Measurements from ENCODE around the gene IL10RB. TPM values are rescaled to one million over a fixed set of nuclear protein-coding genes. Genes with fewer than 3 reads are reported as not detected.
A peak's percentile ranks its signal among the peaks of the same experiment; 100 is the strongest.

Gene IL10RB
- total RNA-seq, 2 experiments from 2014 or later = 37.1 to 44.2 TPM

DNA sequence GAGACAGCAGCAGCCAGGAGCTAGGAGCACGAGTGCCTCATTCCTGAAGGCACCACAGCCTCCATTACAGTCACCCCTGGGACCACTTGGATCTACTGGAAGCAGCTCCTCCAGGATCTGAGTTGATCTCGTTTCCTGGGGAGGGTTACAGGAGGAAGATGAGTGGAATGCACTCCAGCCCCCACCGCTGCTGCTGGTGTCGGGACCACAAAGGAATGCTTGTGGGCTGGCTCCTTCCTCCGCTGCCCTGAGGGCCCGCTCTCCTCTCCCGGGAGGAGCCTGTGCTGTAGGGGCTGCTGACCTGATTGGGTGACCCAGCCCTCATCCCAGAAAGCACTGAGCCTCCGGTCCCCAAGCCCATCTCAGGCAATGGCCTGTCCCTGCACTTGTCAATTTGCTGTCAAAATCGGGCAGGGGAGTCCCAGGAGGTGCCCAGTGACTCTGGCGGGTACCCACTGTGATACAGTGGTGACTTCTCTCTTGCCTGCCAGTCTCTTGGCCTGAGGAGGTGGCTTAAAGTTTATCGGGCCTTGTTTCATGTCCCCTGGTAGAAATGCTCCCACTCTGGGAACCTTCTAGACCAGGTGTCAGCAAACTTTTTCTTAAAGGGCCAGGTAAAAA, 23.1 kb downstream of the IL10RB start:
- POLR2A ChIA-PET = no interaction called here
- Mint-ChIP-seq H3K27me3 (ENCODE audit: low read depth) (no peaks in the 10 kb centered on the region), H3K4me3 (no peak overlapping the region), H3K27ac (no peak overlapping the region), H3K36me3 (ENCODE audit: low read depth) (peaks cover 69% of the 10 kb centered on the region), H3K4me1 (ENCODE audit: low read depth) (peaks cover 15% of the 10 kb centered on the region), H3K9me3 (ENCODE audit: insufficient read depth) (no peaks in the 10 kb centered on the region)
- CTCF ChIA-PET = no interaction called here
- DNase-seq (no peak), ATAC-seq (no peak)

DNA sequence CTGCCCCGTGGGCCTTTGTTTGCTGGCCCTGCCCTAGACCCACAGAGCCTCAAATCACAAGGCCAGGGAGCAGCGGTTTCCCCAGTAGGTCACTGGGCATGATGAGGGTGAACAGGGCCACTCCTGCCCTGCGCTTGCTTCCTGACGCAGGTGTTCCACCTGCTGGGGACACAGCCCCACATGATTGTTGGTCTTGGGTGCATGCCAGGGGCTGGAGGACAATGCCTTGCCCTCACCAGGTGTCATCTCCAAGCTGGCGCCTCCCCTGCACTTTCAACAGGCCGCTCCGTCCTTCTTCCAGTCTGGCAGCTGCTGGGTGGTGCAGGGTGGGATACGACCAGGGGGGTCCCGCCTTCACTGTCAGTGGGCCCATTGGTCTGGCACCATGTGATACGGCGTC, 24.3 kb downstream of the IL10RB start:
- ChIA-PET POLR2A (no interaction called here), CTCF (no interaction called here)
- Mint-ChIP-seq H3K9me3 (ENCODE audit: insufficient read depth) (no peaks in the 10 kb centered on the region), H3K27me3 (ENCODE audit: low read depth) (no peaks in the 10 kb centered on the region), H3K4me1 (ENCODE audit: low read depth) (peaks cover 15% of the 10 kb centered on the region), H3K27ac (no peak overlapping the region), H3K36me3 (ENCODE audit: low read depth) (peaks cover 65% of the 10 kb centered on the region), H3K4me3 (no peak overlapping the region)
- no peak for ATAC-seq
- DNase-seq = no peak

- peaks cover 63% of the 10 kb centered on the region for H3K36me3 Mint-ChIP-seq (ENCODE audit: low read depth)
These were observed 25.5 kb downstream of the IL10RB start for GRCh38 chr21:33291686-33292085.

DNA sequence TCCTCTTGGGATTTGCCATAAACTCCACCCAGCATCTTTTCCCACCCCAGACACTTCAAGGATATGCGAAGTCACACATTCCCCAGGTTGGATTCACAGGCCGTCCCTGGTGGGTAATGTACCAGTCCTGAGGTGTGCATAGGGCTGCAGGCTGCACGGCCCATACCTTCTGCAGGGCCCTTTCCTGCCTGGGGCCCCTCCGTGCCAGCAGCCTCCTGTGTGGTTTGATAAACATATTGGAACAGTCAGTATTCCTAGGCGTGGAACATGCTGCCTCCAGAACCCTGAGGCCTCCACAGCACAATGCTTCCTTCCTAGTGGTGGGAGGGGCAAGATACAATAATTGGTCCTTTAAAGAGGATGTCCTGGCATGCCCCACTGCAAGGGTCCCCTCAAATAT, 26.6 kb downstream of the IL10RB start:
- ATAC-seq (no peak), DNase-seq (no peak)
- Mint-ChIP-seq H3K27me3 (ENCODE audit: low read depth) (no peaks in the 10 kb centered on the region), H3K27ac (no peak overlapping the region), H3K9me3 (ENCODE audit: insufficient read depth) (no peaks in the 10 kb centered on the region), H3K4me1 (ENCODE audit: low read depth) (peaks cover 15% of the 10 kb centered on the region), H3K4me3 (no peak overlapping the region), H3K36me3 (ENCODE audit: low read depth) (peaks cover 64% of the 10 kb centered on the region)
- ChIA-PET CTCF (no interaction called here), POLR2A (no interaction called here)

More at GRCh38 chr21:33291686-33292085, 25.5 kb downstream of the IL10RB start:
- Mint-ChIP-seq H3K27ac (no peak overlapping the region), H3K27me3 (ENCODE audit: low read depth) (no peaks in the 10 kb centered on the region), H3K9me3 (ENCODE audit: insufficient read depth) (no peaks in the 10 kb centered on the region), H3K4me1 (ENCODE audit: low read depth) (peaks cover 15% of the 10 kb centered on the region), H3K4me3 (no peak overlapping the region)
- ChIA-PET POLR2A (interaction anchor here (0.5 to 0.6 kb wide), 2 partner anchors 24 to 31 kb away, joined by 3 read pairs; no protein-coding TSS in a partner anchor), CTCF (interaction anchor here (0.9 kb wide), 1 partner anchor 23 kb away, joined by 3 read pairs; no protein-coding TSS in a partner anchor)
- no peak for DNase-seq
- ATAC-seq = no peak

- DNase-seq (no peak), ATAC-seq (no peak)
- Mint-ChIP-seq H3K4me3 (no peak overlapping the region), H3K36me3 (ENCODE audit: low read depth) (peaks cover 63% of the 10 kb centered on the region), H3K27ac (no peak overlapping the region), H3K9me3 (ENCODE audit: insufficient read depth) (no peaks in the 10 kb centered on the region), H3K27me3 (ENCODE audit: low read depth) (no peaks in the 10 kb centered on the region), H3K4me1 (ENCODE audit: low read depth) (peaks cover 17% of the 10 kb centered on the region)
- ChIA-PET POLR2A (no interaction called here), CTCF (interaction anchor here (1.2 to 1.4 kb wide), 2 partner anchors 68 to 93 kb away, joined by 3 to 4 read pairs; no protein-coding TSS in a partner anchor)
These were observed 27.0 kb downstream of the IL10RB start for GRCh38 chr21:33293136-33293535.

DNA sequence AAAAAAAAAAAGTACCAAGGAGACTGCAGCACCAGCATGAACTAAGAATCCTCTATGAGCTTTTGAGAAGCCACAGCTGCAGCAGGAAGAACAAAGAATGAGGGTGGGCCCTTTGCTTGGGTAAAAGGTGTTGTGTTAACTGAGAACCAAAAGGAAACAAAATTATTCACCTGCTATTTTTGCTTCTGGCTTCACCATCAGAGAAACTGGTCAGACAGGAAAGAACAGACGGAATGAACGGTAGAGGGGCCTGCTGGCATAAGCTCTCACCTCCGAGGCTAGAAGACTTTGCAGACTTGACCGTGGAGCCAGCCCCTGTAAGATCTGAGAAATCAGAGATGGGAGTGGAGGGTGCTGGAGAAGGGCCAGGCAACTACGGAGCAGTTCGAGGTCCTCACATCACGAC, 27.6 kb downstream of the IL10RB start:
- ATAC-seq (no peak), DNase-seq (no peak)
- Mint-ChIP-seq H3K27ac (peak overlapping the region; percentile 40), H3K4me1 (ENCODE audit: low read depth) (peaks cover 21% of the 10 kb centered on the region), H3K4me3 (no peak overlapping the region), H3K27me3 (ENCODE audit: low read depth) (no peaks in the 10 kb centered on the region), H3K36me3 (ENCODE audit: low read depth) (peaks cover 56% of the 10 kb centered on the region), H3K9me3 (ENCODE audit: insufficient read depth) (no peaks in the 10 kb centered on the region)
- ChIA-PET CTCF (interaction anchor here (1.2 to 1.4 kb wide), 2 partner anchors 68 to 94 kb away, joined by 3 to 4 read pairs; no protein-coding TSS in a partner anchor), POLR2A (no interaction called here)

DNA sequence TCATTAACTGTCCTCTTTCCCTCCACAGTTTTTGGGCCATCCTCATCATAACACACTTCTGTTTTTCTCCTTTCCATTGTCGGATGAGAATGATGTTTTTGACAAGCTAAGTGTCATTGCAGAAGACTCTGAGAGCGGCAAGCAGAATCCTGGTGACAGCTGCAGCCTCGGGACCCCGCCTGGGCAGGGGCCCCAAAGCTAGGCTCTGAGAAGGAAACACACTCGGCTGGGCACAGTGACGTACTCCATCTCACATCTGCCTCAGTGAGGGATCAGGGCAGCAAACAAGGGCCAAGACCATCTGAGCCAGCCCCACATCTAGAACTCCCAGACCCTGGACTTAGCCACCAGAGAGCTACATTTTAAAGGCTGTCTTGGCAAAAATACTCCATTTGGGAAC, 30.0 kb downstream of the IL10RB start:
- DNase-seq = no peak
- ATAC-seq = no peak
- Mint-ChIP-seq H3K9me3 (ENCODE audit: insufficient read depth) (no peaks in the 10 kb centered on the region), H3K36me3 (ENCODE audit: low read depth) (peaks cover 51% of the 10 kb centered on the region), H3K4me1 (ENCODE audit: low read depth) (peaks cover 41% of the 10 kb centered on the region), H3K27me3 (ENCODE audit: low read depth) (no peaks in the 10 kb centered on the region), H3K4me3 (no peak overlapping the region), H3K27ac (no peak overlapping the region)
- POLR2A ChIA-PET = no interaction called here
- CTCF ChIA-PET = no interaction called here

- POLR2A ChIA-PET = interaction anchor here (0.6 to 1.3 kb wide), 2 partner anchors 16 to 26 kb away, joined by 3 read pairs; partner anchors contain the start of gene IFNAR1
- ATAC-seq (peak; percentile 85), DNase-seq (peak; percentile 59)
- peaks cover 34% of the 10 kb centered on the region for H3K4me1 Mint-ChIP-seq (ENCODE audit: low read depth)
- H3K27me3 Mint-ChIP-seq (ENCODE audit: low read depth) = no peaks in the 10 kb centered on the region
- no peaks in the 10 kb centered on the region for H3K9me3 Mint-ChIP-seq (ENCODE audit: insufficient read depth)
- CTCF ChIA-PET = interaction anchor here (0.6 to 1.6 kb wide), 9 partner anchors 14 to 146 kb away, joined by 3 to 9 read pairs (median 4); partner anchors contain the start of gene IFNAR1
- peaks cover 26% of the 10 kb centered on the region for H3K36me3 Mint-ChIP-seq (ENCODE audit: low read depth)
- peak overlapping the region; percentile 76 for H3K27ac Mint-ChIP-seq
- H3K4me3 Mint-ChIP-seq = no peak overlapping the region
These were observed 33.1 kb downstream of the IL10RB start for GRCh38 chr21:33299181-33299752.

DNA sequence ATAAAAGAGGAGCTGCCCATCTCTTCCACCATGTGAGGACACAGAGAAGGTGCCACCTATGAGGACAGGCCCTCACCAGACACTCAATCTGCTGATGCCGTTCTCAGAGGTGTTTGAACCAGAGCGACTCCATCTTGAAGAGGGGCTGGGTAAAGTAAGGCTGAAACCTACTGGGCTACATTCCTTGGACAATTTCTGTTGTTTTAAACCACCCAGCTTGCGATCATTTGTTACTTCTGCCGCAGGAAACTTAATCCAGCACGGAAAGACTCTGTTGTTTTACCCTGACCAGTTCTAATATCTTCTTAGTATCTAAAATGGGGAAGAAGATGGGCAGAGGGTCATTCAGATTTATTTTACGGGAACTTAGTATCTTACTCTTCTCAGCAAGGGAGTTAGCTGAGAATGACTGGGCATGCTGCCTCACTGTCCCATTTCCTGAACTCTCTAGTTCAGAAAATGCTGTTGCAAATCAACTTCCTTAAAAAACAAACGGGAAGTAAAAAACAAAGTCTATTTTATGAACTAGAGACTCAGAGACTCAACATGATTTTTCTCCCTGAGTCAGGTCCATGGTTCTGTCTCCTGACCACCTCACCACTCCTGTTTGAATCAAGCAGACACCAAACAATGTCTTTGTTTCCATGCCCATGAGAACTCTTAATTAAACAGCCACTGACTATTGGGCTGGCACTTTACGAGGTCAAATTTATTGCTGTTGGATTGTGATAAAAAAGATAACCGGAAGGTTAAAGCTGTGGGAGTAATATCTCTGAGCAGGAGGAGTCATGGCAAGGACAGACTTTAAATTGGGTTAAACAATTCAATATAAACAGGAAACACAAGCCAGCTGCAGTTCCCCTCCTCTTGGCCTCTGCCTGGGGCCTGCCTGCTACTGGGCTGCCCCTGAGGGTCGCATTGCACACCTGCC, 34.8 kb downstream of the IL10RB start:
- DNase-seq (no peak), ATAC-seq (no peak)
- Mint-ChIP-seq H3K4me3 (no peak overlapping the region), H3K4me1 (ENCODE audit: low read depth) (peaks cover 34% of the 10 kb centered on the region), H3K36me3 (ENCODE audit: low read depth) (peaks cover 19% of the 10 kb centered on the region), H3K27me3 (ENCODE audit: low read depth) (no peaks in the 10 kb centered on the region), H3K27ac (peak overlapping the region; percentile 64), H3K9me3 (ENCODE audit: insufficient read depth) (no peaks in the 10 kb centered on the region)
- POLR2A ChIA-PET = interaction anchor here (0.6 to 1.7 kb wide), 4 partner anchors 17 to 73 kb away, joined by 3 to 6 read pairs (median 4); no protein-coding TSS in a partner anchor
- CTCF ChIA-PET = interaction anchor here (0.9 to 1.6 kb wide), 3 partner anchors 12 to 104 kb away, joined by 3 to 5 read pairs (median 3); no protein-coding TSS in a partner anchor

GRCh38 chr21:33301632-33302002, 35.5 kb downstream of the IL10RB start:
- Mint-ChIP-seq H3K36me3 (ENCODE audit: low read depth) (peaks cover 13% of the 10 kb centered on the region), H3K9me3 (ENCODE audit: insufficient read depth) (no peaks in the 10 kb centered on the region), H3K4me3 (no peak overlapping the region), H3K27ac (peak overlapping the region; percentile 64), H3K27me3 (ENCODE audit: low read depth) (no peaks in the 10 kb centered on the region), H3K4me1 (ENCODE audit: low read depth) (peaks cover 34% of the 10 kb centered on the region)
- DNase-seq (no peak), ATAC-seq (no peak)
- POLR2A ChIA-PET = interaction anchor here (0.7 to 1.7 kb wide), 3 partner anchors 60 to 74 kb away, joined by 3 to 4 read pairs (median 3); no protein-coding TSS in a partner anchor
- CTCF ChIA-PET = interaction anchor here (0.9 to 1.4 kb wide), 2 partner anchors 60 to 105 kb away, joined by 3 read pairs; no protein-coding TSS in a partner anchor

GRCh38 chr21:33302055-33302454, 35.9 kb downstream of the IL10RB start:
- POLR2A ChIA-PET = interaction anchor here (0.7 to 0.8 kb wide), 2 partner anchors 63 to 74 kb away, joined by 3 read pairs; no protein-coding TSS in a partner anchor
- DNase-seq (no peak), ATAC-seq (no peak)
- Mint-ChIP-seq H3K4me3 (no peak overlapping the region), H3K27ac (no peak overlapping the region), H3K36me3 (ENCODE audit: low read depth) (peaks cover 10% of the 10 kb centered on the region), H3K4me1 (ENCODE audit: low read depth) (peaks cover 34% of the 10 kb centered on the region), H3K9me3 (ENCODE audit: insufficient read depth) (no peaks in the 10 kb centered on the region), H3K27me3 (ENCODE audit: low read depth) (no peaks in the 10 kb centered on the region)
- CTCF ChIA-PET = interaction anchor here (1.5 kb wide), 1 partner anchor 60 kb away, joined by 3 read pairs; no protein-coding TSS in a partner anchor
